Panc1 (cell line): ENCODE data around the gene PSTPIP1.

Experiments
- POLR2AphosphoS5 ChIP-seq: IDR thresholded peaks from 2 replicates; pipeline ENCODE4 v1.6.1; 2012; ENCODE audit warnings: mild to moderate bottlenecking, low read depth, low read length, moderate library complexity
- TCF7L2 ChIP-seq: IDR thresholded peaks from 2 replicates; pipeline ENCODE4 v1.6.1; 2011; ENCODE audit warnings: mild to moderate bottlenecking, low read depth, low read length, inconsistent platforms
- TF ChIP-seq, protein P1 (sequence below): fragments of 450-650 bp; IDR thresholded peaks from 2 replicates; pipeline ENCODE4 v1.5.1; 2017; ENCODE audit warnings: mild to moderate bottlenecking
- TF ChIP-seq, protein P2 (sequence below), 2 experiments: IDR thresholded peaks; 2 replicates each; pipeline ENCODE4 v1.6.1; 2011 to 2012; ENCODE audit warnings: low read depth in 2 of 2, control low read depth in 1 of 2, low read length in 1 of 2, mild to moderate bottlenecking in 1 of 2, moderate library complexity in 1 of 2; ENCODE audit not compliant: insufficient read depth in 1 of 2

DNA sequence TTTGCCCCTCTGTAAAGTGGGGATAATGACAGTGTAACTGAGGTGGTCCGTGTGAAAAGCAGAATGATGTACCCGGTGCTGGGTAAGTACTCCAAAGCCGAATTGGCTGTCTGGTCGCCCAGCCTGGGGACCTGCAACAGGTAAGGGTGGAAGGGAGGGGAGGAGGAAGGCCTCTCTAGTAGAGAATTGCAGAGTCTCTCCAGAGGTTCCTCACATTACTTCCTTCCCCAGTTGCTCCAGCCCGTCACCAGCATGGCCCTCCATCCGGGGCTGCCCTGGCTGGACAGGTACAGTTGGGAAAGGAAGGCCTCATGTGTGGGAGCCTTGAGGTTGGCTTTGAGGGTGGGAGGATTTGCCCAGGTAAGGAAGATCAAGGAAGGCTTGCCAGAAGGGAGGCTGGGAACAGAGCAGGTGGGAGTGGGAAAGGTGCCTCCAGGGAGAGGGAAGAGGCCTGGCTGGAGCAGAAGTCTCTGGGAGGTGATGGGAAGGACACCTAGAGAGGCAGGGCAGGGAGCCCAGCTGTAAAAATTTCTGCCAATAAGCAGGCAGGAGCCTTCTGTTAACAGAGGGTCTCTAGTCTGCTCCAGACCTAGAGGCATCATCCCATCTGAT is 1.7 kb upstream of the PSTPIP1 start:
- TF ChIP-seq, protein P1, sequence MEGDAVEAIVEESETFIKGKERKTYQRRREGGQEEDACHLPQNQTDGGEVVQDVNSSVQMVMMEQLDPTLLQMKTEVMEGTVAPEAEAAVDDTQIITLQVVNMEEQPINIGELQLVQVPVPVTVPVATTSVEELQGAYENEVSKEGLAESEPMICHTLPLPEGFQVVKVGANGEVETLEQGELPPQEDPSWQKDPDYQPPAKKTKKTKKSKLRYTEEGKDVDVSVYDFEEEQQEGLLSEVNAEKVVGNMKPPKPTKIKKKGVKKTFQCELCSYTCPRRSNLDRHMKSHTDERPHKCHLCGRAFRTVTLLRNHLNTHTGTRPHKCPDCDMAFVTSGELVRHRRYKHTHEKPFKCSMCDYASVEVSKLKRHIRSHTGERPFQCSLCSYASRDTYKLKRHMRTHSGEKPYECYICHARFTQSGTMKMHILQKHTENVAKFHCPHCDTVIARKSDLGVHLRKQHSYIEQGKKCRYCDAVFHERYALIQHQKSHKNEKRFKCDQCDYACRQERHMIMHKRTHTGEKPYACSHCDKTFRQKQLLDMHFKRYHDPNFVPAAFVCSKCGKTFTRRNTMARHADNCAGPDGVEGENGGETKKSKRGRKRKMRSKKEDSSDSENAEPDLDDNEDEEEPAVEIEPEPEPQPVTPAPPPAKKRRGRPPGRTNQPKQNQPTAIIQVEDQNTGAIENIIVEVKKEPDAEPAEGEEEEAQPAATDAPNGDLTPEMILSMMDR, result no peak
- TF ChIP-seq POLR2AphosphoS5 (no peak), TCF7L2 (no peak)
- TF ChIP-seq, protein P2, sequence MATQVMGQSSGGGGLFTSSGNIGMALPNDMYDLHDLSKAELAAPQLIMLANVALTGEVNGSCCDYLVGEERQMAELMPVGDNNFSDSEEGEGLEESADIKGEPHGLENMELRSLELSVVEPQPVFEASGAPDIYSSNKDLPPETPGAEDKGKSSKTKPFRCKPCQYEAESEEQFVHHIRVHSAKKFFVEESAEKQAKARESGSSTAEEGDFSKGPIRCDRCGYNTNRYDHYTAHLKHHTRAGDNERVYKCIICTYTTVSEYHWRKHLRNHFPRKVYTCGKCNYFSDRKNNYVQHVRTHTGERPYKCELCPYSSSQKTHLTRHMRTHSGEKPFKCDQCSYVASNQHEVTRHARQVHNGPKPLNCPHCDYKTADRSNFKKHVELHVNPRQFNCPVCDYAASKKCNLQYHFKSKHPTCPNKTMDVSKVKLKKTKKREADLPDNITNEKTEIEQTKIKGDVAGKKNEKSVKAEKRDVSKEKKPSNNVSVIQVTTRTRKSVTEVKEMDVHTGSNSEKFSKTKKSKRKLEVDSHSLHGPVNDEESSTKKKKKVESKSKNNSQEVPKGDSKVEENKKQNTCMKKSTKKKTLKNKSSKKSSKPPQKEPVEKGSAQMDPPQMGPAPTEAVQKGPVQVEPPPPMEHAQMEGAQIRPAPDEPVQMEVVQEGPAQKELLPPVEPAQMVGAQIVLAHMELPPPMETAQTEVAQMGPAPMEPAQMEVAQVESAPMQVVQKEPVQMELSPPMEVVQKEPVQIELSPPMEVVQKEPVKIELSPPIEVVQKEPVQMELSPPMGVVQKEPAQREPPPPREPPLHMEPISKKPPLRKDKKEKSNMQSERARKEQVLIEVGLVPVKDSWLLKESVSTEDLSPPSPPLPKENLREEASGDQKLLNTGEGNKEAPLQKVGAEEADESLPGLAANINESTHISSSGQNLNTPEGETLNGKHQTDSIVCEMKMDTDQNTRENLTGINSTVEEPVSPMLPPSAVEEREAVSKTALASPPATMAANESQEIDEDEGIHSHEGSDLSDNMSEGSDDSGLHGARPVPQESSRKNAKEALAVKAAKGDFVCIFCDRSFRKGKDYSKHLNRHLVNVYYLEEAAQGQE (IDR thresholded peaks at IDR 0.05; ENCODE audit: insufficient read depth in 1 of 2, low read depth in 2 of 2, low read length in 1 of 2), result no peak
